ENCODE measurements around the gene DMRT1. TPM values are rescaled to one million over a fixed set of nuclear protein-coding genes. Genes with fewer than 3 reads are reported as not detected.

The DMRT1 gene
- total and polyA plus RNA-seq, 9 of the 15 experiments (the other 6 are each of a cell fraction or from before 2014, with no cell fraction given) = not detected

- Histone ChIP-seq H3K27me3 (ENCODE audit: control insufficient read depth in 2 of 2, insufficient read depth in 2 of 2, low read length in 2 of 2) (peaks cover 0 to 8% of the 10 kb centered on the region in 2 experiments; a peak in 1 of 5 replicates), H3K36me3 (ENCODE audit: control insufficient read depth, insufficient read depth, low read length) (no peaks in the 10 kb centered on the region), H3K4me2 (ENCODE audit: insufficient read depth, low read length) (no peak overlapping the region), H3K9me1 (ENCODE audit: control insufficient read depth, insufficient read depth, low read length) (no peaks in the 10 kb centered on the region), H3K27ac (ENCODE audit: extremely low read depth, low read depth, low read length) (no peak overlapping the region), H3K4me1 (replicated peaks in 1 of 2; ENCODE audit: control insufficient read depth in 2 of 2, insufficient read depth in 2 of 2, low read length in 2 of 2) (no peaks in the 10 kb centered on the region), H3K4me3 (no peak overlapping the region), H4K20me1 (replicated peaks; ENCODE audit: control insufficient read depth, insufficient read depth, low read length) (no peaks in the 10 kb centered on the region), H3K9ac (ENCODE audit: insufficient read depth in 1 of 2, low read depth in 2 of 2, low read length in 2 of 2) (no peak overlapping the region), H3K9me3 (replicated peaks; ENCODE audit: control insufficient read depth, insufficient read depth, low read depth, low read length) (no peaks in the 10 kb centered on the region), H3K79me2 (ENCODE audit: control insufficient read depth, insufficient read depth, low read length) (no peaks in the 10 kb centered on the region), H2AFZ (ENCODE audit: low read depth, low read length) (no peak overlapping the region)
- ChIA-PET POLR2A (no interaction called here), CTCF (ENCODE audit: low intra/inter-chr PET ratio) (interaction anchor here (0.6 kb wide), 1 partner anchor 12 kb away, joined by 3 read pairs; no protein-coding TSS in a partner anchor)
- FAIRE-seq = no peak
- 3% methylated on average over 6 of the region's 6 CpGs for WGBS (ENCODE audit: insufficient coverage, low coverage, missing lambda C conversion rate)
- in situ Hi-C loops (cut with MboI) (no loop called here), intact Hi-C loops (cut with micrococcal nuclease) (loop anchor here (10.0 kb wide), 1 partner anchor 988 kb away; no protein-coding TSS in a partner anchor)
- ATAC-seq = no peak
- DNase-seq (ENCODE audit: extremely low read depth in 1 of 4, low spot score in 3 of 4) = no peak
- BruUV-seq (replicated peaks) = no TSS peak
- TF ChIP-seq PHF8 (IDR thresholded peaks at IDR 0.05; ENCODE audit: borderline replicate concordance, low read length) (no peak), FOXO4 (CRISPR knock-in tag; IDR thresholded peaks at IDR 0.05) (no peak), DPF2 (IDR thresholded peaks at IDR 0.05) (no peak), ZNF3 (CRISPR knock-in tag; IDR thresholded peaks at IDR 0.05) (no peak)
Observed at GRCh38 chr9:886886-887285, 45.4 kb downstream of the DMRT1 start.

GRCh38 chr9:892123-892522, 50.6 kb downstream of the DMRT1 start:
- ATAC-seq = peak; percentile 70
- Histone ChIP-seq H3K27ac (ENCODE audit: extremely low read depth, low read depth, low read length) (no peak overlapping the region), H3K9ac (ENCODE audit: insufficient read depth in 1 of 2, low read depth in 2 of 2, low read length in 2 of 2) (no peak overlapping the region), H3K9me3 (replicated peaks; ENCODE audit: control insufficient read depth, insufficient read depth, low read depth, low read length) (no peaks in the 10 kb centered on the region), H4K20me1 (replicated peaks; ENCODE audit: control insufficient read depth, insufficient read depth, low read length) (no peaks in the 10 kb centered on the region), H2AFZ (ENCODE audit: low read depth, low read length) (no peak overlapping the region), H3K36me3 (ENCODE audit: control insufficient read depth, insufficient read depth, low read length) (no peaks in the 10 kb centered on the region), H3K4me3 (no peak overlapping the region), H3K27me3 (ENCODE audit: control insufficient read depth in 2 of 2, insufficient read depth in 2 of 2, low read length in 2 of 2) (no peaks in the 10 kb centered on the region; a peak in 1 of 5 replicates), H3K79me2 (ENCODE audit: control insufficient read depth, insufficient read depth, low read length) (no peaks in the 10 kb centered on the region), H3K4me2 (ENCODE audit: insufficient read depth, low read length) (no peak overlapping the region), H3K4me1 (replicated peaks in 1 of 2; ENCODE audit: control insufficient read depth in 2 of 2, insufficient read depth in 2 of 2, low read length in 2 of 2) (no peaks in the 10 kb centered on the region), H3K9me1 (ENCODE audit: control insufficient read depth, insufficient read depth, low read length) (no peaks in the 10 kb centered on the region)
- ChIA-PET POLR2A (no interaction called here), CTCF (ENCODE audit: low intra/inter-chr PET ratio) (no interaction called here)
- 0% methylated on average over 5 of the region's 5 CpGs for WGBS (ENCODE audit: insufficient coverage, low coverage, missing lambda C conversion rate)
- no peak for TF ChIP-seq MYNN (IDR thresholded peaks at IDR 0.05)
- TF ChIP-seq MYNN (CRISPR knock-in tag; IDR thresholded peaks at IDR 0.05) = no peak
- no peak for TF ChIP-seq POU5F1 (IDR thresholded peaks at IDR 0.05; ENCODE audit: borderline replicate concordance, low read depth, low read length, partially characterized antibody)
- TF ChIP-seq ETS1 (conservative IDR thresholded peaks at IDR 0.05; ENCODE audit: control insufficient read depth, low read depth, low read length) = no peak
- 0 out of 6 replicates have a peak, but pooled peaks of 2 of the 3 experiments have one; percentile 27 for TF ChIP-seq CTCF (IDR thresholded peaks at IDR 0.05 in 2 of 3, conservative IDR thresholded peaks at IDR 0.05 in 1 of 3; ENCODE audit: insufficient read depth in 2 of 3, low read depth in 1 of 3, low read length in 3 of 3)
- intact Hi-C loops (cut with micrococcal nuclease) (loop anchor here (1.0 kb wide), 1 partner anchor 113 kb away; no protein-coding TSS in a partner anchor), in situ Hi-C loops (cut with MboI) (no loop called here)
- FAIRE-seq = no peak
- BruUV-seq (replicated peaks) = no TSS peak
- no peak for DNase-seq (ENCODE audit: extremely low read depth in 1 of 4, low spot score in 3 of 4)

Measured in K562 (cell line).